Calu3 (cell line): ENCODE results near the gene TCAF2. TPM values are rescaled to one million over a fixed set of nuclear protein-coding genes. Genes with fewer than 3 reads are reported as not detected.
"Not testable (repeated sequence)": the region's sequence is repeated elsewhere in the genome, so short reads cannot be mapped to it uniquely, and the experiment has no call there.

Experiments
- BruUV-seq: library from RNA; stranded (reverse); fragments of 400-500 nt; replicated peaks from 2 replicates; lab custom pipeline; 2021; lab: Mats Ljungman, UMichigan
- CTCF ChIA-PET: fragments of 300-600 bp; sonication (Branson Sonifier 250); formaldehyde crosslinking; loops from one replicate; lab custom pipeline; 2022; ENCODE audit warnings: antibody characterized with exemption; lab: Charles Lee
- DNase-seq: peaks from one replicate; pipeline ENCODE4 v3.0.0; 2022
- H3K27ac Mint-ChIP-seq: one replicate; pipeline ENCODE4 v1.8.0; 2022; ENCODE audit warnings: mixed read lengths; ENCODE audit not compliant: unreplicated experiment
- H3K27me3 Mint-ChIP-seq: one replicate; pipeline ENCODE4 v1.8.0; 2022; ENCODE audit warnings: mixed read lengths; ENCODE audit not compliant: unreplicated experiment
- H3K36me3 Mint-ChIP-seq: one replicate; pipeline ENCODE4 v1.8.0; 2022; ENCODE audit warnings: mild to moderate bottlenecking, moderate library complexity, mixed read lengths; ENCODE audit not compliant: insufficient read depth, unreplicated experiment
- H3K4me1 Mint-ChIP-seq: one replicate; pipeline ENCODE4 v1.8.0; 2022; ENCODE audit warnings: mild to moderate bottlenecking, low read depth, mixed read lengths; ENCODE audit not compliant: unreplicated experiment
- H3K4me3 Mint-ChIP-seq: one replicate; pipeline ENCODE4 v1.8.0; 2022; ENCODE audit warnings: mild to moderate bottlenecking, low read depth, moderate library complexity, mixed read lengths; ENCODE audit not compliant: unreplicated experiment
- H3K9me3 Mint-ChIP-seq: one replicate; pipeline ENCODE4 v1.8.0; 2022; ENCODE audit warnings: low read depth, mixed read lengths; ENCODE audit not compliant: unreplicated experiment
- intact Hi-C: fragments of 100-400 bp; cut with micrococcal nuclease; formaldehyde crosslinking; loops from one replicate; pipeline ENCODE4 v1.10.0; 2022; ENCODE audit not compliant: unreplicated experiment
- total RNA-seq: library from RNA; stranded (reverse); gene quantifications from 2 replicates; pipeline ENCODE4 v1.2.3, GENCODE V29; 2022

Gene TCAF2
- total RNA-seq, 1 experiment from 2014 or later = 0.52 TPM

DNA sequence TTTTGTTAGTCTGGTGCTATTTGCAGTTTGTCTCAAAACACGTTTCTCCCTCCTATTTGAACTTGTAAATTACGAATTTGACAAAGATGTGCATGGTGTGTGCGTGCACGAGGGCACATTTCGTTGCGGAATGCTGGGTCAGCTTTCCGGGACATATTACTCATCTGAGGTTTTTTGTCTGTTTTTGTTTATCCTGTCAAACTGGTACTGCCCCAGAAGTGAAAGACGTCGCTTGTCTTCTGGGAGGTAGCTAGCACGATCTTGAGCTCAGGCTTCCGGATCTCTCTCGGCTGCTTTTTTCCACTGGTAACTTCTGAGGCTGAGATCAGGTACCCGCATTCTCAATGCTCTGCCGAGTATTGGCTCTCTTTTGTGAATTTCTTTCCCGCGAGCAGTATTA lies 401 bp downstream of the TCAF2 start:
- H3K27me3 Mint-ChIP-seq, CTCF ChIA-PET, H3K9me3 Mint-ChIP-seq, DNase-seq, H3K4me3 Mint-ChIP-seq, H3K27ac Mint-ChIP-seq, H3K36me3 Mint-ChIP-seq, BruUV-seq, H3K4me1 Mint-ChIP-seq, intact Hi-C loops: not testable (repeated sequence)

DNA sequence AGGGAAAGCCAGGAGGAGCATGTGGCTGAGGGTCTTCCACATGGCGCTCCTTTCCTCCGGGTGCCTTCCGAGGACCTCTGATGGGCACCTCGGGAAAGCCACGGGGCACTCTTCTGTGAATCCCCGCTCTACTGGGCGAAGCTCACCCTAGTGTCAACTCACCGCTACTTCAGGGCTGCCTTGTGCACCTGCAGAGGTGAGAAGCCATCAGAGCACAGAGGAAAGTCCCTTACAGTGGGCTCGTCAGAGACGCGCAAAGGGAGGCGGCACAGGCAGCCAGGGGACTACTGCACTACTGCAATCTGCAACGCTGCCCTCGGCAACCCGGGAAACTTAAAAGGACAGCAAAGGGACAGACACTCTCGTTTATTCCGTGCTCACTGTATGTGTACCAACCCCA lies 1.4 kb downstream of the TCAF2 start:
- H3K9me3 Mint-ChIP-seq, H3K36me3 Mint-ChIP-seq, H3K4me3 Mint-ChIP-seq, H3K27ac Mint-ChIP-seq, BruUV-seq, CTCF ChIA-PET, intact Hi-C loops, DNase-seq, H3K27me3 Mint-ChIP-seq, H3K4me1 Mint-ChIP-seq: not testable (repeated sequence)

DNA sequence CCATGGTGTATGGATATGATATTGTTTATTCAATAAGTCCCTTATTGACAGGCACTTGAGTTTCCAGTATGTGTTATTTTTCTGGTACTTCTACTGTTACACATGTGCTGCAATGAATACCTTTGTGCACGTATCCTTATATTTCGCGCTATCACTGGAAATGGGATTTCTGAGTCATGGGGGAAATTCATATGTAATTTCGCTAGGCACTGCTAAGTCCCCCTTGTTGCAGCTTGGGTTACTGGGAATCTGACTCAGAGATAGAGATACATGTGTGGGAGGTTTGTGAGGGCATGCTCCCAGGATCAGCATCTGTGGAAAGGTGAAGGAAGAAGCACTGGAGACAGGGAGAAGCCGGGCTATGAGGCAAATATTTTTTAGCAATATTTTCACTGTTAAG lies 9.9 kb downstream of the TCAF2 start:
- H3K4me3 Mint-ChIP-seq, intact Hi-C loops, H3K9me3 Mint-ChIP-seq, H3K36me3 Mint-ChIP-seq, H3K27me3 Mint-ChIP-seq, H3K4me1 Mint-ChIP-seq, BruUV-seq, H3K27ac Mint-ChIP-seq, CTCF ChIA-PET, DNase-seq: not testable (repeated sequence)

DNA sequence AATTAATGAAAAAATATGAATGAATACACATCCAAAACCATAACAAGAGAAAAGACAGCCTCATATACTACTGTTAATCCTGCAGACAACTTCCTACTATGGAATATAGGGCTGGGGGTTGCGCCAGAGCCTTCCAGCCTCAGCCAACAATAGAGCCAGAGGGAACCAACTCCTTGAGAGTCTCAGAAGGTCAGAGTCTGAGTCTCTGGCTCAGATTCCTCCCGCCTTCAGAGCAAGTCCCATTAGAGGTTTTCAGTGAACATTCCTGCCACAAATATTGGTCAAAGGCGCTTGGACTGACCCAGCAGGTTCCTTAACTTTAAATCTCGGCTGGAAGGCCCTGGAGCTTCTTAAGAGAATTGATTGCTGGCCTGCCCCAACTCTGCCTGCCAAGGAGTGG lies 11.7 kb downstream of the TCAF2 start:
- H3K36me3 Mint-ChIP-seq, H3K4me3 Mint-ChIP-seq, intact Hi-C loops, H3K9me3 Mint-ChIP-seq, H3K27ac Mint-ChIP-seq, CTCF ChIA-PET, H3K27me3 Mint-ChIP-seq, DNase-seq, BruUV-seq, H3K4me1 Mint-ChIP-seq: not testable (repeated sequence)

DNA sequence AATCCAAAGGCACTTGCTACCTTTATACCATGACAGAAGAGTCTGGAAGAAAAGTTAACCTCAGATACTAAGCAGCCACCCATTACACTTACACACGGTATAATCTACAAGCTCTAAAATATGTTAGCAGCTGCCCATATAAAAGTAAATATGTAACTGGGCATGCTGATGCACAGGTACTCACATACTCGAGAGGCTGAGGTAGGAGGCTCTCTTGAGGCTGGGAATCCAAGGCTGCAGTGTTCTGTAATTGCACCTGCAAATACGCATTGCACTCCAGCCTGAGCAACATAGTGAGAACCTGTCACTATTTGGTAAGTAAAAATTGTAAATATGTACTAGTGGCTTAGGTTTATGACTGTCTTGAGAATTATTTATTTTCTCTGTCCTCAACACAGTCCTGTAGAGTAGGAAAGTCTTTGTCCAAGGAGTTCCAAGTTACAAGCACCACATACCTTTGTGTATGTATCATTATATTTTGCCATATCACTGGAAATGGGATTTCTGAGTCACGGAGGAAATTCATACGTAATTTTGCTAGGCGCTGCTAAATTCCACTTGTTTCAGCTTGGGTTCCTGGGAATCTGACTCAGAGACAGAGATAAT lies 12.3 kb downstream of the TCAF2 start:
- H3K4me3 Mint-ChIP-seq, H3K4me1 Mint-ChIP-seq, CTCF ChIA-PET, H3K9me3 Mint-ChIP-seq, H3K27ac Mint-ChIP-seq, H3K27me3 Mint-ChIP-seq, BruUV-seq, H3K36me3 Mint-ChIP-seq, DNase-seq, intact Hi-C loops: not testable (repeated sequence)

DNA sequence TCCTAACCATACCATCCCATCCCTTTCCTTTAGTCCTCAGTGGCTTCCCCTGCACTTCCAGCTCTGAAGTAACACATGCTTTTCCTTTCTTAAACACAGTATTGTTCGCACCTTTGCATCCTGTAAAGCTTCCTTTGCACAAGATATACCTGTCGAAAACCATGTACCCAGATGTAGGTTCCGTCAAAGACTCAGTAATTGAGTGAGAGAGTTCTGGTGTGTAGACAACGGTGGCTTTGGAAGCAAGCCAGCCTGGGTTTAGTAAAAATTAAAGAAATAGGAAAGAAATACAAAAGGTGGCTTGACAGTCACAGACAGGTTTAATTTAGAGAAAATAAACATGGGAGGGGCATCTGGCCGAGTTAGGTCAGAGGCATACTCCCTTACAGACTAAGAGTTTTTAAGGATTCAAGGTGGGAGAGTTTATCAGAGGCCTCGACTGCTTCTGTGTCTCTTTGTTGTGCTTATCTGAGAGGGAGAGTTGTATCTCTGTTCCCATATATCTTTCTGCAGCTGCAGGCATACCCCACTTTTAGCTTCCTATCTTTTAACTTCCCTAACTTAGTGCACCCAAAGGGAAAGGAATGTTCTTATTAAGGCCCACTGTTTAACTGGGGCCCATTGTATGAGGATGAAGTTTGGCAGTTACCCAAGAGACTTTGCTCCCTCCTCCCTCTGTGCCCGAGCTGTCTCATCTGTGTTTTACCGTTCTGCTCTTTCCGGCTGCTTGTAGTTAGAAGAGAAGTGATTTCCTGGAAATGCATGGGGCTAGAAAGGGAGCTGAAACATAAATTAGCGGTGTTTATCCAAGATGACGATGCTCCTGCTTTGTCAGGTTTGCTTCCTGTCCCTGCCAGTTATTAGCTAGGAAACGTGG lies 14.8 kb downstream of the TCAF2 start:
- CTCF ChIA-PET, H3K27ac Mint-ChIP-seq, DNase-seq, H3K9me3 Mint-ChIP-seq, H3K4me1 Mint-ChIP-seq, H3K36me3 Mint-ChIP-seq, H3K4me3 Mint-ChIP-seq, H3K27me3 Mint-ChIP-seq, intact Hi-C loops, BruUV-seq: not testable (repeated sequence)

DNA sequence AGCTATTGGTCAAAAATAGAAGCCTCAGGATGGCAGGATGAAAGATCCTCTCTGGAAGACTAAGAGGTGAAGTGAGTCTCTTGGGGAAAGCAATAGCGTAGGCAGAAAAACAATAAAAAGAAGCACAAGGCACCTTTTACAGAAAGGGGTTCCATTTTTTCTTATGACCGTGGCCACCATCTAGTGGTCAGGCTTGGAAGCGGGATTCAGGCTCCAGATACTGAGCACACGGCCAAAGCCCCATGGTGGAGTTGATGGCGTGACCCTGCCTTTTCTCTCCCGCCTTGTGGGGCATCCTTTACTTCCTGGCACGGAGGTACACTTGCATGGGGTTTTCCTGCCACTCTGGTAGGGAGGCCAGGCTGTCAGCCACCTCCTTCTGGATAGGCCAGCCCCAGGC lies 18.6 kb downstream of the TCAF2 start:
- BruUV-seq, H3K9me3 Mint-ChIP-seq, H3K27ac Mint-ChIP-seq, DNase-seq, intact Hi-C loops, H3K4me3 Mint-ChIP-seq, CTCF ChIA-PET, H3K36me3 Mint-ChIP-seq, H3K4me1 Mint-ChIP-seq, H3K27me3 Mint-ChIP-seq: not testable (repeated sequence)

DNA sequence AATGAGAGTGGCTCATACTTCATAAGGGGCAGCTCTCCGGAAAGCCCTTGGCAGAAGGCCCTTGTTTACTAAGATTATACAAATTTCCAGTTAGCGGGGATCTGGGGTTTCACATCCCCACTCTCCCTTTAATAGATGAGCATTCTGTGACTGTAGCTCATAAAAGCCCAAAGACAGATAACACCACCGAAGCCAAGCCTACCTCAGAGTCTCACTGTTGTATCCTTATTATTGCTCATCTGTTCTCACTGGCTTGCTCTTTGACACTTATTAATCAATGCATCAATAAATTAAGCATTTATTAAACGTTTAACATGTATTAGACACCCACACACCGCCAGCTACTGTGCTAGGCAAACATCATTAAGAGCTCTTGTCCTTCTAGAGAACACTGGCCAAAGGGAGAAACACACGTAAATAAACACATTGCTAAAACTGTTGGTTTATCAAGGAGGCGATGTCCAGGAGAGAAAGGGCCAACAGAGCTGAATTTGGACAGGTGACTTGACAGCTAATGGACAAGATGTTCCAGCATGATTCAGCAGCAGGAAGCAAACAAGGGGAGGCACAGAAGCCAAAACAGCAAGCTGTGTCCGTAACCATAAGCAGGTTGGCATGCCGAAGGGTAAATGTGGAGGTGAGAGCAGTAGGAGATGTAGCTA lies 19.9 kb downstream of the TCAF2 start:
- H3K4me3 Mint-ChIP-seq, H3K27me3 Mint-ChIP-seq, H3K36me3 Mint-ChIP-seq, DNase-seq, CTCF ChIA-PET, H3K9me3 Mint-ChIP-seq, H3K4me1 Mint-ChIP-seq, intact Hi-C loops, BruUV-seq, H3K27ac Mint-ChIP-seq: not testable (repeated sequence)

DNA sequence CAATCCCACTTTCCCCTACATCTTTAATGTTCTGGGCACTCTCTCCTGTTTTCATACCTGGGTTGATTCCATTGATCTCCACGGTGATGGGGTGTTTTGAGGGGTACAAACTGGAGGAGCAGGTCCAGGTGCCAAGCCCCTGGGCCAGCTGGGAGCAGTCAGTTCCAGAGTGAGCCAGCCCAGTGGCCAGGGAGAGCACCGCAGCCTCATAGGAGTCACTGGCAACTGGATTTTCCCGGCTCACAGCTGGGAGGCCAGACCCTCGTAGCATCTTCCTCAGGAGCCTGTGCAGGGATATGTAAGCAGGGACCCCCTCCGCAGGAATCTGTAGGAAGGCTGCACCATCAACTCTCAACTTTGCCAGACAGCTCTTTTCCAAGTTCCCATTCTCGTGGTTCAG lies 25.8 kb downstream of the TCAF2 start:
- intact Hi-C loops, BruUV-seq, DNase-seq, CTCF ChIA-PET, H3K4me1 Mint-ChIP-seq, H3K27ac Mint-ChIP-seq, H3K9me3 Mint-ChIP-seq, H3K36me3 Mint-ChIP-seq, H3K27me3 Mint-ChIP-seq, H3K4me3 Mint-ChIP-seq: not testable (repeated sequence)
